ENCODE measurements around the gene KDM4B.

KDM4B gene

DNA sequence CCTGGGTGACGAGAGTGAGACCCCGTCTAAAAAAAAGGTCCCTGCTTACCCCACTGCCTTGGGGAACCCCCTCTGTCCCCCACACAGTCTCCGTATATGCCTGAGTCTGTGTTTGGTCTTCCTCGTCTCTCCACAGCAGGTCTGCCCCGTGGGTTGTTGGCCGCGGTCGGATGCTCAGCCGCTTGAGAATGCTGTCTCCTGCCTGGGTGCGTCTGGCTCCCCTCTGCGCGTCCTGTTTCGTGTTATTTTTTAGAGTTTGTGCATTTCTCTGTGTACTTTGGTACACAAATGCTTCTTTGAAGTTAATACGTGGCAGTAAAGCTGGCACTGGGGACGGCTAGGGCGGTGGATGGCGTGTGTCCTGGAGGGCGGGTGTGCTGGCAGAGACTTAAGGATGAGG, 34.9 kb downstream of the KDM4B start:
- Histone ChIP-seq H3K9ac (ENCODE audit: low read length) (no peak overlapping the region), H3K27me3 (ENCODE audit: control insufficient read depth, insufficient read depth, low read length) (no peaks in the 10 kb centered on the region), H3K27ac (ENCODE audit: low read length) (no peak overlapping the region), H3K36me3 (ENCODE audit: control insufficient read depth, low read depth, low read length) (no peaks in the 10 kb centered on the region), H3K4me3 (ENCODE audit: low read length) (no peak overlapping the region), H3K9me3 (ENCODE audit: control insufficient read depth, low read depth, low read length) (no peaks in the 10 kb centered on the region), H3K4me1 (ENCODE audit: control insufficient read depth, low read depth, low read length) (no peaks in the 10 kb centered on the region)

DNA sequence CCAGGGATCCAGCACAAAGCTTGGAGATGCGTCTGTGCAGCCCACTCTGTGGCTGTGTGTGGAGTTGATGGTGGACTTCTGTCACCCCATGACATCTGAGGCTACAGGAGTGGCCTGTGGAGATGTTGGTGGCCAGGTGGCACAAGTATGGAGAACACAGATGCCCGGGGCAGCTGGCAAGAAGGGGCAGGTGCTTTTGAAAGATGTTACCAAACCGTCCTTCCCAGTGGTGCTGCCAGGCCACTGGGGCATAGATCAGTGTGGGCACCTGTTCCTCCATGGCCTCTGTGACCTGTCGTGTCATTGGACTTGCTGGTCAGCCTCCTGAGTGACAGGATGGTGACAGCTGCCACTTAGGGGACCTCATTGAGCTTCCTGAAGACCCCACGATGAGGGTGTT, 36.2 kb downstream of the KDM4B start:
- Histone ChIP-seq H3K36me3 (ENCODE audit: control insufficient read depth, low read depth, low read length) (no peaks in the 10 kb centered on the region), H3K27ac (ENCODE audit: low read length) (no peak overlapping the region)

DNA sequence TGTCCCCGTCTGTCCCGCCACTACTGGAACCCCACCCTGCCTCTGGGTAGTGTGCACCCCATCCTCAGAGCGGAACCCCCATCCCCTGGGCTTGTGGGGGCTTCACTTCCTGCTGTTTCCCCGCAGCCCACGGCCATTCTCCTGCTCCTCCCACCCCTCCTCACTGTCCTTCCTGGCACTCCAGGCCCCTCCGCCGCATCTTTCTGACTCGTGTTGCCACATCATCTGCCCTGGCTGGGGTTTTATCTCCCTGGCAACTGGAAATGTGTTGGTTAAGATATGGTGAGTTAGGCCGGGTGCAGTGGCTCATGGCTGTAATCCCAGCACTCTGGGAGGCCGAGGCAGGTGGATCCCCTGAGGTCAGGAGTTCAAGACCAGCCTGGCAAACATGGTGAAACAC, 37.3 kb downstream of the KDM4B start:
- no peak overlapping the region for H3K27ac ChIP-seq (ENCODE audit: low read length)
- H3K4me1 ChIP-seq (ENCODE audit: control insufficient read depth, low read depth, low read length): no peaks in the 10 kb centered on the region
- no peaks in the 10 kb centered on the region for H3K36me3 ChIP-seq (ENCODE audit: control insufficient read depth, low read depth, low read length)
- H3K9ac ChIP-seq (ENCODE audit: low read length): no peak overlapping the region
- no peaks in the 10 kb centered on the region for H3K27me3 ChIP-seq (ENCODE audit: control insufficient read depth, insufficient read depth, low read length)
- no peak overlapping the region for H3K4me3 ChIP-seq (ENCODE audit: low read length)
- no peaks in the 10 kb centered on the region for H3K9me3 ChIP-seq (ENCODE audit: control insufficient read depth, low read depth, low read length)

More for the DNA sequence above, 36.2 kb downstream of the KDM4B start:
- Histone ChIP-seq H3K9ac (ENCODE audit: low read length) (no peak overlapping the region), H3K4me1 (ENCODE audit: control insufficient read depth, low read depth, low read length) (no peaks in the 10 kb centered on the region), H3K27me3 (ENCODE audit: control insufficient read depth, insufficient read depth, low read length) (no peaks in the 10 kb centered on the region), H3K4me3 (ENCODE audit: low read length) (no peak overlapping the region), H3K9me3 (ENCODE audit: control insufficient read depth, low read depth, low read length) (no peaks in the 10 kb centered on the region)

DNA sequence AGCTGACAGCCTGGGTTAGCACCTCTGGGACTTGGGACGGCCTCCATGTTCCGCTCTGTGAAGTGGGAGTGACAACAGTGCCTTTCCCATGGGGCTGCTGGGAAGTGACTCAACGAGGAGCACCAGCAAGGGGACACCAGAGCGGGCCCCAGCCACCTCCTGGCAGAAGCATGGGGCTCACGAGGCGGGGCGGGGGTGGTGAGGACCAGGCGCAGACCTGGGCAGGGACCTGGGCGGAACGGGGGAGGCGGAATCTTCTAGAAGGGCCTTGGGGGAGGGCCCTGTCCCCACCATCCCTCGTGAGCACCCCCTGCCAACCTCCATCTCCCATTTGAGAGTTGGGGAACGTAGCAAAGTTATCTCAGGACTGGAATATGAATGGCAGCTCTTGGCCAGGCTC, 37.9 kb downstream of the KDM4B start:
- Histone ChIP-seq H3K36me3 (ENCODE audit: control insufficient read depth, low read depth, low read length) (no peaks in the 10 kb centered on the region), H3K9ac (ENCODE audit: low read length) (no peak overlapping the region), H3K4me3 (ENCODE audit: low read length) (no peak overlapping the region), H3K27me3 (ENCODE audit: control insufficient read depth, insufficient read depth, low read length) (no peaks in the 10 kb centered on the region), H3K4me1 (ENCODE audit: control insufficient read depth, low read depth, low read length) (no peaks in the 10 kb centered on the region), H3K9me3 (ENCODE audit: control insufficient read depth, low read depth, low read length) (no peaks in the 10 kb centered on the region), H3K27ac (ENCODE audit: low read length) (no peak overlapping the region)

DNA sequence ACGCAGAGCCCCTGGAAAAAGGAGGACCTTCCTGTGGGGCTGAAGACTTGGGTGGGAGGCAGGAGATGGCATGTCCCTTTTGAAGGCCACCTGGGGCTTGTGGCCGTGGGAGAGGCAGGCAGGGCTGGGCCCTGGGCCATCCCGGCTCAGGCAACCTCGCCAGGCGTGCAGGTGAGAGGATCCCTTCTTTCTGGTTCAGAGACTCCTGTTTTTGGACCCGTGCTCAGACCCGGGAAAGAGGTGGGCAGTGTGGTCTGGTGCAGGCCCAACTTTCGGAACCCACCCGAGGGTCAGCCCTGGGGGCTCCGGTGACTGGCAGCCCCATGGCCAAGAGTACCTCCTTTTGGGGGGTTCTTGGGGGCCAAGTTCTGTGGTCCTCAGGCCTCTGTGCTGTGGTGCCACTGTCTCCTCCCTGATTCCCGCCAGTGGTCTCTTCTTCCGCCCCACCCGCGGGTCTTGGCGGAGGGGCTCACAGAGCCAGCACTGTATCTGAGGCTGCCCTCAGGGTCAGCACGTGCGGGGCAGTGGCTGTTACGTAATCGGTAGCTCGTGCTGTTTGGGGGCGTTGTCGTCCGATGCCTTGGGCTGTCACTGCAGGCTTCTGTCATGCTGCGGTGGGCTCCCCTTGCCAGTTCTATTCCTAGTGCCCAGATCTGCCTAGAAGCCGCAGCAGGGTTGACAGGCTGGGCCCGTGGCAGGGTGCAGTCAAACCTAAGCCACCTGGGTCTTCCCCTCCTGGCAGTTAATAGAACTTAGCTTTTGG, 42.7 kb downstream of the KDM4B start:
- Histone ChIP-seq H3K4me3 (ENCODE audit: low read length) (no peak overlapping the region), H3K4me1 (ENCODE audit: control insufficient read depth, low read depth, low read length) (no peaks in the 10 kb centered on the region), H3K9me3 (ENCODE audit: control insufficient read depth, low read depth, low read length) (no peaks in the 10 kb centered on the region), H3K27me3 (ENCODE audit: control insufficient read depth, insufficient read depth, low read length) (no peaks in the 10 kb centered on the region), H3K36me3 (ENCODE audit: control insufficient read depth, low read depth, low read length) (no peaks in the 10 kb centered on the region), H3K9ac (ENCODE audit: low read length) (no peak overlapping the region), H3K27ac (ENCODE audit: low read length) (no peak overlapping the region)

DNA sequence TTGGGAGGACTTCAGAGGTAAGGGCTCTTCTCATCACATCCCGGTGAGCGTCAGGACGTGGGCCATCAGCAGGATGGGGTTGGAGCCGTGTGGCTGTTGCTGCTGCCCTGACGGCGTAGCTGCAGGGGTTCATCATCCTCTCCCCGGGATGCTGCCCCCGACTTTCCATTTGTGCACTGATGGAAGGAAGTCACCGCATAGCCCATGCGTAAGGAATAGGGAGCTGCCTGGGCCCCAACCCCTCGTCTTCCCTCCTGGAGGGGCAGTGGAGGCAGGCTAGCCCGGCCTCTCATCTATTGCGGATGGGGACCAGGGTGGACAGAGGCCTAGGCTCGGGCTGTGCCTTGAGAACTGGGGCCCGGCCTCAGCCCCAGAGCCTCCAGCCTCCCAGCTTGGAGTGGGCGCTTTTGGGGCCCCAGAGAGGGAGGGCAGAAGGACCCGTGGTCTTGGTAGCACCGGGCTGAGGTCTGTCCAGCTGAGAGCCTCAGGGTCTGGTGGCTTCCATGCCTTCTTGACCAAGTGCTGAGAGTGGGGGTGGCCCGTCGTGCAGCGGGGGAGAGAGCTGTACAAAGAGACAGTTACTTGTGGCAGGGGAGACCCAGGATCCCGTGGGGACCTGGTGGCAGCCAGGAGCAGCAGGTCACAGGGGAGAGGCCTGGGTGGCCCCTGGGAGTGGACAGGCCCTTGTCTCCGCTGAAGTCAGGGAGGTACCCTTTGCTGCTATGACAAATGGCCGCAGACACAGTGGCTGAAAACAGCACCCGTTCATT, 44.0 kb downstream of the KDM4B start:
- Histone ChIP-seq H3K9ac (ENCODE audit: low read length) (no peak overlapping the region), H3K4me1 (ENCODE audit: control insufficient read depth, low read depth, low read length) (no peaks in the 10 kb centered on the region), H3K27ac (ENCODE audit: low read length) (no peak overlapping the region), H3K36me3 (ENCODE audit: control insufficient read depth, low read depth, low read length) (no peaks in the 10 kb centered on the region), H3K4me3 (ENCODE audit: low read length) (no peak overlapping the region), H3K27me3 (ENCODE audit: control insufficient read depth, insufficient read depth, low read length) (no peaks in the 10 kb centered on the region), H3K9me3 (ENCODE audit: control insufficient read depth, low read depth, low read length) (no peaks in the 10 kb centered on the region)

DNA sequence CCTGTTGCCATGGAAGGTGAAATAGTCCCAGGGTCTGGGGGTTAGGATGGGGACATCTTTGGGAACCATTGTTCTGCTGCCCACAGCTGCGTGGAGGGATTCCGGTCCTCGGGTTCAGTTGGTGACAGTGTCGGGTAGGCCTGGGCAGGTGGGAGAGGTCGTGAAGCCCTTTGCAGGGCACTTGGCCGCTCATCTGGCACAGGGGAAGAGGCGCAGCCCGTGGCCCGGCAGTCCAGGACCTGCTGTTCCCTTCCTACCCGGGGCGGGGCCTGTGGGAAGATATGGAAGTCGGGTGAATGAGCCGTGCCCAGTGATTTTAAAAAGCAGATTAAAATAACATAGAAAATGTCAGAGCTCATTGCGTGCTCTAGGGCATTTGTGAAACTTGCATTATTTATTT, 44.8 kb downstream of the KDM4B start:
- no peak overlapping the region for H3K4me3 ChIP-seq (ENCODE audit: low read length)
- H3K4me1 ChIP-seq (ENCODE audit: control insufficient read depth, low read depth, low read length): no peaks in the 10 kb centered on the region
- no peaks in the 10 kb centered on the region for H3K27me3 ChIP-seq (ENCODE audit: control insufficient read depth, insufficient read depth, low read length)
- H3K9ac ChIP-seq (ENCODE audit: low read length): no peak overlapping the region
- no peak overlapping the region for H3K27ac ChIP-seq (ENCODE audit: low read length)
- no peaks in the 10 kb centered on the region for H3K9me3 ChIP-seq (ENCODE audit: control insufficient read depth, low read depth, low read length)
- peaks cover 4% of the 10 kb centered on the region for H3K36me3 ChIP-seq (ENCODE audit: control insufficient read depth, low read depth, low read length)

DNA sequence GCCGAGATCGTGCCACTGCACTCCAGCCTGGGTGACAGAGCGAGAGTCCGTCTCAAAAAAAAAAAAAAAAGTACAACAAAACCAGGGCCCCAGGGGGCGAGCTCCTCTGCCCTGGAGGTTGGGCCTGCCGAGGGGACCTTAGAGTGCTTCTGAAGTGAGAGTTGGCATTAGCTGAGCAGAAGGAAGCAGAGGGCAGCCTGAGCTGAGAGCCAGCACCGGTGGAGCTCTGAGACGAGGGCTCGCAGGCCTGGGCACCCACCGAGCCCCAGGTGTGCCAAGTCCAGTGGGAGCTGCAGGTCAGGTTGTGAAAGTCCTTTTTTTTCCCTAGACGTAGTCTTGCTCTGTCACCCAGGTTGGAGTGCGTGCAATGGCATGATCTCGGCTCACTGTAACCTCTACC, 46.0 kb downstream of the KDM4B start:
- no peaks in the 10 kb centered on the region for H3K4me1 ChIP-seq (ENCODE audit: control insufficient read depth, low read depth, low read length)
- H3K27me3 ChIP-seq (ENCODE audit: control insufficient read depth, insufficient read depth, low read length): no peaks in the 10 kb centered on the region
- peaks cover 6% of the 10 kb centered on the region for H3K36me3 ChIP-seq (ENCODE audit: control insufficient read depth, low read depth, low read length)
- no peaks in the 10 kb centered on the region for H3K9me3 ChIP-seq (ENCODE audit: control insufficient read depth, low read depth, low read length)
- H3K4me3 ChIP-seq (ENCODE audit: low read length): no peak overlapping the region
- H3K9ac ChIP-seq (ENCODE audit: low read length): no peak overlapping the region
- no peak overlapping the region for H3K27ac ChIP-seq (ENCODE audit: low read length)

DNA sequence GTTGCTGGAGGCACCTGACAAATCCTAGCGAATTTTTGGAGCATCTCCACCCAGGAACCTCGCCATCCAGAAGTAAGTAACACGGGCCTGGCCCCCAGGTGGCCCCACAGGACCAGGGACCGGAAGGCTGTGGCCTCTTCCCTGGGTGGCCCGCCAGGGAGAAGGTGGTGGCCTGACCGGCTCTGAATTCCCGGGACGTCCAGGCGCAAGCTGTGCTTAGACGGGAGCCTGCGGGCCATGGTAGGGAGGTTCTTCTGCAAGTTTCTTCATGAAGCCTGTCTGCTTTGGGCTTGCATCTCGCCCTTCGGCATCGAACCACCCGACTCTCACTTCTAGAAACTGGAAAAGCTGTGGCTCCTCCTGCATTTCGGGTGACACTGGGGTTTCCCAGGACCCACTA, 47.4 kb downstream of the KDM4B start:
- peaks cover 6% of the 10 kb centered on the region for H3K36me3 ChIP-seq (ENCODE audit: control insufficient read depth, low read depth, low read length)

DNA sequence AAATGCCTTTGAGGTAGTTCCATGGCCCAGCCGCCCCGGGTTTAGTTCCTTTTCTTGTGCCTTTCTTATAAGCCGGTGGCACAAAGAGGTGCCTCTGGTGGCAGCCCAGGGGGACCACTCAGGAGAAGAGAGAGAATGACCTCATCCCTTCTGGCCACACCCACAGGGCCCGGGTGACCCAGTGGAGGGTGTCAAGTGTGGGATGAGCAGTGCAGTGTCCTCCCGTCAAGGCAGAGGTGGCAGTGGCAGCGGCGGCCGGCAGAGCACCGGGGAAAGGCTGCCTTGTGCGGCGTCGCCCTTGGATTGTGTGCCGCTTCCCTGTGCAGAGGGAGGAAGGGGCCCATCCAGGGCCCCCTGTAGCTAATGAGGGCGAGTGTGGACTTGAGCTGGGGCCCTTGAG, 47.9 kb downstream of the KDM4B start:
- no peaks in the 10 kb centered on the region for H3K4me1 ChIP-seq (ENCODE audit: control insufficient read depth, low read depth, low read length)
- H3K36me3 ChIP-seq (ENCODE audit: control insufficient read depth, low read depth, low read length): peaks cover 6% of the 10 kb centered on the region
- no peak overlapping the region for H3K9ac ChIP-seq (ENCODE audit: low read length)
- H3K9me3 ChIP-seq (ENCODE audit: control insufficient read depth, low read depth, low read length): no peaks in the 10 kb centered on the region
- no peaks in the 10 kb centered on the region for H3K27me3 ChIP-seq (ENCODE audit: control insufficient read depth, insufficient read depth, low read length)
- no peak overlapping the region for H3K27ac ChIP-seq (ENCODE audit: low read length)
- no peak overlapping the region for H3K4me3 ChIP-seq (ENCODE audit: low read length)

More for the DNA sequence above, 47.4 kb downstream of the KDM4B start:
- Histone ChIP-seq H3K27me3 (ENCODE audit: control insufficient read depth, insufficient read depth, low read length) (no peaks in the 10 kb centered on the region), H3K4me3 (ENCODE audit: low read length) (no peak overlapping the region), H3K9me3 (ENCODE audit: control insufficient read depth, low read depth, low read length) (no peaks in the 10 kb centered on the region), H3K9ac (ENCODE audit: low read length) (no peak overlapping the region), H3K4me1 (ENCODE audit: control insufficient read depth, low read depth, low read length) (no peaks in the 10 kb centered on the region), H3K27ac (ENCODE audit: low read length) (no peak overlapping the region)

DNA sequence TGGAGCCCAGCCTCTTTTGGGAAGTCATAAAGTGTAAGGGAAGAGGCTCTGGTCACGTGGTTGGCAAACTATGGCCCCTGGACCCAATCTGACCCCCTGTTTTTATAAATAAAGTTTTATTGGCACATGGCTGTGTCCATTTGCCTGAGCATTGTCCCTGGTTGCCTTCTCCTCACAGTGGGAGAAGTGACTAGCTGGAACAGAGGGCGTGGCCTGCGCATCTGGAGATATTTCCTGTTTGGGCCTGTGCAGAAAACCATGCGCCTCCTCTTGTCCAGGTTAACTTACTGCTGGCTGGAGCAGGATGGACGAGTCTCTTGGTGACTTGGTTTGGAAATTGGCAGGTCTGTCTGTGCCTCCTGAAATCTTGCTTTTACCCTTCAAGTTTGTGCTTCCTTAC, 48.3 kb downstream of the KDM4B start:
- Histone ChIP-seq H3K9me3 (ENCODE audit: control insufficient read depth, low read depth, low read length) (no peaks in the 10 kb centered on the region), H3K4me1 (ENCODE audit: control insufficient read depth, low read depth, low read length) (no peaks in the 10 kb centered on the region), H3K4me3 (ENCODE audit: low read length) (no peak overlapping the region), H3K9ac (ENCODE audit: low read length) (no peak overlapping the region), H3K27ac (ENCODE audit: low read length) (no peak overlapping the region), H3K27me3 (ENCODE audit: control insufficient read depth, insufficient read depth, low read length) (no peaks in the 10 kb centered on the region), H3K36me3 (ENCODE audit: control insufficient read depth, low read depth, low read length) (peaks cover 6% of the 10 kb centered on the region)
